ENCODE data around the gene SPHKAP.

SPHKAP gene

GRCh38 chr2:227960317-227960716, 221.2 kb downstream of the SPHKAP start:
- Histone ChIP-seq H2AFZ (ENCODE audit: low read length) (no peak overlapping the region), H3K4me1 (ENCODE audit: insufficient read depth, low read length, severe bottlenecking) (no peaks in the 10 kb centered on the region), H3K27ac (ENCODE audit: low read depth, low read length, poor library complexity, severe bottlenecking) (no peak overlapping the region), H3K79me2 (ENCODE audit: insufficient read depth, low read length) (no peaks in the 10 kb centered on the region), H3K36me3 (ENCODE audit: insufficient read depth, low read length) (no peaks in the 10 kb centered on the region), H3K4me3 (ENCODE audit: low read depth, low read length, poor library complexity, severe bottlenecking) (no peak overlapping the region), H4K20me1 (ENCODE audit: insufficient read depth, low read length) (no peaks in the 10 kb centered on the region), H3K9ac (ENCODE audit: low read length) (no peak overlapping the region), H3K9me3 (ENCODE audit: low read length) (no peaks in the 10 kb centered on the region), H3K9me2 (ENCODE audit: low read depth, low read length) (no peaks in the 10 kb centered on the region), H3K4me2 (ENCODE audit: low read length) (no peak overlapping the region), H3F3A (ENCODE audit: insufficient read depth, low read length) (no peaks in the 10 kb centered on the region), H3K27me3 (ENCODE audit: insufficient read depth, low read length) (no peaks in the 10 kb centered on the region)
- no peak for TF ChIP-seq EZH2 (IDR thresholded peaks at IDR 0.05; ENCODE audit: borderline replicate concordance, low read length)
- TF ChIP-seq CTCF (IDR thresholded peaks at IDR 0.05; ENCODE audit: low read length) = no peak

GRCh38 chr2:227942965-227943364, 238.5 kb downstream of the SPHKAP start:
- TF ChIP-seq EZH2 (IDR thresholded peaks at IDR 0.05; ENCODE audit: borderline replicate concordance, low read length) (no peak), CTCF (IDR thresholded peaks at IDR 0.05; ENCODE audit: low read length) (no peak)
- H3K4me2 ChIP-seq (ENCODE audit: low read length) = no peak overlapping the region

GRCh38 chr2:227942021-227942420, 239.5 kb downstream of the SPHKAP start:
- Histone ChIP-seq H3F3A (ENCODE audit: insufficient read depth, low read length) (no peaks in the 10 kb centered on the region), H3K9me2 (ENCODE audit: low read depth, low read length) (no peaks in the 10 kb centered on the region), H2AFZ (ENCODE audit: low read length) (no peak overlapping the region), H3K9me3 (ENCODE audit: low read length) (no peaks in the 10 kb centered on the region), H3K79me2 (ENCODE audit: insufficient read depth, low read length) (no peaks in the 10 kb centered on the region), H4K20me1 (ENCODE audit: insufficient read depth, low read length) (no peaks in the 10 kb centered on the region), H3K9ac (ENCODE audit: low read length) (no peak overlapping the region), H3K27ac (ENCODE audit: low read depth, low read length, poor library complexity, severe bottlenecking) (no peak overlapping the region), H3K4me3 (ENCODE audit: low read depth, low read length, poor library complexity, severe bottlenecking) (no peak overlapping the region), H3K27me3 (ENCODE audit: insufficient read depth, low read length) (no peaks in the 10 kb centered on the region), H3K4me2 (ENCODE audit: low read length) (no peak overlapping the region), H3K36me3 (ENCODE audit: insufficient read depth, low read length) (no peaks in the 10 kb centered on the region), H3K4me1 (ENCODE audit: insufficient read depth, low read length, severe bottlenecking) (no peaks in the 10 kb centered on the region)
- no peak for TF ChIP-seq CTCF (IDR thresholded peaks at IDR 0.05; ENCODE audit: low read length)
- no peak for TF ChIP-seq EZH2 (IDR thresholded peaks at IDR 0.05; ENCODE audit: borderline replicate concordance, low read length)

More at GRCh38 chr2:227942965-227943364, 238.5 kb downstream of the SPHKAP start:
- H4K20me1 ChIP-seq (ENCODE audit: insufficient read depth, low read length) = no peaks in the 10 kb centered on the region
- no peaks in the 10 kb centered on the region for H3K79me2 ChIP-seq (ENCODE audit: insufficient read depth, low read length)
- no peaks in the 10 kb centered on the region for H3K4me1 ChIP-seq (ENCODE audit: insufficient read depth, low read length, severe bottlenecking)
- H3K27me3 ChIP-seq (ENCODE audit: insufficient read depth, low read length) = no peaks in the 10 kb centered on the region
- no peak overlapping the region for H3K27ac ChIP-seq (ENCODE audit: low read depth, low read length, poor library complexity, severe bottlenecking)
- no peaks in the 10 kb centered on the region for H3K9me3 ChIP-seq (ENCODE audit: low read length)
- H3K36me3 ChIP-seq (ENCODE audit: insufficient read depth, low read length) = no peaks in the 10 kb centered on the region
- no peak overlapping the region for H2AFZ ChIP-seq (ENCODE audit: low read length)
- no peaks in the 10 kb centered on the region for H3F3A ChIP-seq (ENCODE audit: insufficient read depth, low read length)
- no peak overlapping the region for H3K4me3 ChIP-seq (ENCODE audit: low read depth, low read length, poor library complexity, severe bottlenecking)
- no peaks in the 10 kb centered on the region for H3K9me2 ChIP-seq (ENCODE audit: low read depth, low read length)
- H3K9ac ChIP-seq (ENCODE audit: low read length) = no peak overlapping the region
